ENCODE results near the gene KCNK4.
"Not testable (repeated sequence)": the region's sequence is repeated elsewhere in the genome, so short reads cannot be mapped to it uniquely, and the experiment has no call there.

Gene KCNK4

DNA sequence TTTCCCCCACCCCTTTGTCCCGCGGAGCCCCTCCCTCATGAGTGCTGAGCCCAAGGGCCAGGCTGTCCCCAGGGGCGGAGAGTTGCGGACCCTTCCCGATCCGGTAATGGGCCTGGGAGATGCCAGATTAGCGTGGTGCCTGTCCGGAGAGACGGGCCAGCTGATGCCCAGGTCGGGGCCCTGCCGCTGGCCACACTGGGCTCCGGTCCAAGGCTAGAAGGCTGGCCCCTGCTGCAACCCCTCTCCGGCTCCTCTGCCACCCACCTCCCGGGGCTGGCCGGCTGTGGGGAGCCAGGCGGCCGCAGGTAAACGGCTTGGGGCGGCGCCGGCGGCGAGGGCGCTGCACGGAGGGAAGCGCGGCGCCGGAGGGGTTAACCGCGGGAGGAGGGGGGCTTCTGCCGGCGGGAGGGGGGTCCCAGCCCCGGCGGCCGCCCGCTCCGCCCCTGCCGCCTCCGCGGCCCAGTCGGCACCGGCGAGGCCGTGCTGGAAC, at the start of gene KCNK4:
KCNK4 (plus strand) TSS at position 41 of the 490 bp plus-strand sequence. CDS start 1,717 bp downstream, outside the sequence.
- DNase-seq: no peak

DNA sequence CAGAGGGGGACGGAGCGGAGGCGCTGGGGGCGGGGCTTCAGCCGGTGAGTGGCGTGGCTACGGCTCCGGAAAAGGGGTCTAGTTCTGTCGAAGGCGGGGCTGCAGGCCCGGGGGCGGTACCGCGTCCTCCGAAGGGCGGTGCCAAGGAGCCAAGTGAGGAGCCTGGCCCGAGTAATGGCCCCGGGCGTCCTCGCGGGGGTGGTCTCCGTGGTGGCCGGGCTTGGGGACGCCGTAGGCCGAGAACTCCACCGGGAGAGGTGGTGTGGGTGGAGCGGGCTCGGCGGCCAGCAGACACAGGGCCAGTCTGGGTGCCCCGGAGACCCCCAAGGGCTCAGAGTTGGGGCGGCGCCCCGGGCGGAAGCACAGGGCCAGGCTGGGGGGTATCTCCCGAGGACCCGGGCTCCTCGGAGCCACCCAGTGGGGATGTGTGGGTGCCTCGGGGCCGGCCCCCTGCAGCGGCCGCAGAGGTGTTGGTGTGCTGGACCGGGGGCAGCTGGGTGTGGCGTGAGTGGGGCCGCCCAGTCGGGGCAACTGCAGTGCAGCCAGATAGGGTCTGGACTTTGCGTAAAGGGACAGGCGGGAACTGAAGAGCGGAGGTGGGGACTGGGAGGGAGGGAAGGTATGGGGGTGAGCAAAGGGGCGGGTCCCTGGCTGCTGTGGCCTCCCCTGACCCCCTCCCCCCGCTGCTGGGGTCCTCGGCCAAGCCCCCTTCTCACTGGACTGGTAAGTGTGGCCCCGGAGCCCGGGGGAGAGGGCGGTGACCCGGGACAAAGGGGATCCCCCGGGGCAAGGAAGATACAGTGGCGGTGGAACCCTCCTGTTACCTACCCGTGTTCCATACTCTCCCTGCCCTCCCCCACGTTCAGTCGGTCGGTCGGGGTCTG, 49.4 kb upstream of the KCNK4 start:
- peak; percentile 71 for DNase-seq

DNA sequence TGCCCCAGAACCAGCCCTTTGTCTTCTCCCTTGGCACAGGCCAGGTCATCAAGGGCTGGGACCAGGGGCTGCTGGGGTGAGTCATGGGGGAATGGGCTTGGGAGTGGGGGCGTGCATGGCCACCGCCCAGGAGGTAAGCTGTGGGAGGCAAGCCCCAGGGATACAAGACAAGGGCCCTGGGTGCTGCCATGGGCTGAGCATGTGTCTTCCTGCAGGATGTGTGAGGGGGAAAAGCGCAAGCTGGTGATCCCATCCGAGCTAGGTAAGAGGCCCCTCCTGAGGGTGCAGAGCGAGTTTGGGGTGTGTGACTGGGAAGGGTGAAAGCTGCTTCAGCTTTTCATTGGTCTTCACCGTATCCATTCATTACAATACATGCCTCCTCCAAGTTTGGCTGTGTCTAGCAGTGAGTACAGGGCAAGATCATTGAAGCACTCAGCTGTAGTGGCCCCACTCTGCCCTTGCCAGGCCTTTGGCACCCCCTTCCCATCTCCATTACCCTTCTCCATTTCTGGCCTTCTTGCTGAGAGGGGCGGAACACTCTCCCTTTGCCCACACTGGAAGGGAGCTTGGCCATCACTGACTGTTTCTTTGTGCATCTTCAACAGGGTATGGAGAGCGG, 47.8 kb upstream of the KCNK4 start:
- no peak for DNase-seq

DNA sequence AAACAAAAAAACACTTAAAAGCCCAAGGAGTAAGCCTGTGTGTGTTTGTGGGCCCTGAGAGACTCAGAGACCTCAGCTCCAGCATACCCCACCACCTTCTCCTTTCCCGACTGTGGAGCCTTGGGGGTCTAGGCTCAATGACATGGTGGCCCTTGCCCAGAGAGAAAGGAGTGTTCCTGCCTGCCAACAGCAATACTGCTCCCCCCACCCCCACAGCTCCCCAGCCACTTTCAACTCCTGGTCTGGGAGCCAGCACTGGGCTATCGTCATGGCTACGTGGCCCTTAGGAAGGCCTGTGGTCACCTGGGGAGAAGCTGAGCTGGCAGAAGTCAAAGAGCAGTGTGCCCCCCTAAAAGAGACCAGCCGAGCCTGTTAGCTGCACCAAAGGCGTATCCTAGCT, 47.0 kb upstream of the KCNK4 start:
- DNase-seq: no peak

DNA sequence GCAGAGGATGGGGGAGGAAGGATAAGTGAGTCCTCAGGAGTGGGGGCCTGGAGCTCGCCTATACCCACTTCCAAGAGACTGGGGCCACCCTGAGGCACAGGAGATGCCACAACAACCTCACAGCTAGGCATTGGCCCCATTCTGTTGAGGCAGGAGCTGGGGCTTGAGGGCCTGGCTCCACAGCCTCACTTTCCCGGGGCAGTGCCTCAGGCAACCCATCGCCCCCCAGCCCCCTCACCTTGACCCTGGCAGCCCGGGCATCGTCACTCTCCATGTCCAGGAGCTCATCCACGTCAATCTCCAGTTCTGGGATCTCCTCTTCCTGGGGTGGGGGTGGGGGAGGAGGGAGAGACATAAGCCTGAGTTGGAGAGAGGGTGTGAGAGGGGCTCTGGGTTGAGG, 46.1 kb upstream of the KCNK4 start:
- no peak for DNase-seq

DNA sequence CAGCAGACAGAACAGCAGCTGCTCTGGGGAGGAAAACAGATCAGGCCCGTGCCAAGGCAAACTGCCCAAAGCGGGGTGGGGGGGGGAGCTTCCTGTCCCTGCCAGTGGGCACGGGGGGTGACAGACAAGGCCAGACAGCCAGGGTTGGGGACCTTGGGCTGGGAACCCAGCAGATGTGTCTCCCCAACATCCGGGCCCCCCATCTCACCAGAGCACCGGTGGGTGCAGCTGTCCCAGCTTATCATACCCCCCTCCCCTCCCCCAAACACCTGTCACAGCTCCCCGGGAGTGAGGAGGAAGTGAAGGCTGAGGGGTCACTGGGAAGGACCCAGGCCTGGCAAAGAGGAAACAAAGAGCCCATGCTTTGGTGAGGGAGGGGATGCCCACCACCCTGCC, 45.7 kb upstream of the KCNK4 start:
- DNase-seq: peak; percentile 77

DNA sequence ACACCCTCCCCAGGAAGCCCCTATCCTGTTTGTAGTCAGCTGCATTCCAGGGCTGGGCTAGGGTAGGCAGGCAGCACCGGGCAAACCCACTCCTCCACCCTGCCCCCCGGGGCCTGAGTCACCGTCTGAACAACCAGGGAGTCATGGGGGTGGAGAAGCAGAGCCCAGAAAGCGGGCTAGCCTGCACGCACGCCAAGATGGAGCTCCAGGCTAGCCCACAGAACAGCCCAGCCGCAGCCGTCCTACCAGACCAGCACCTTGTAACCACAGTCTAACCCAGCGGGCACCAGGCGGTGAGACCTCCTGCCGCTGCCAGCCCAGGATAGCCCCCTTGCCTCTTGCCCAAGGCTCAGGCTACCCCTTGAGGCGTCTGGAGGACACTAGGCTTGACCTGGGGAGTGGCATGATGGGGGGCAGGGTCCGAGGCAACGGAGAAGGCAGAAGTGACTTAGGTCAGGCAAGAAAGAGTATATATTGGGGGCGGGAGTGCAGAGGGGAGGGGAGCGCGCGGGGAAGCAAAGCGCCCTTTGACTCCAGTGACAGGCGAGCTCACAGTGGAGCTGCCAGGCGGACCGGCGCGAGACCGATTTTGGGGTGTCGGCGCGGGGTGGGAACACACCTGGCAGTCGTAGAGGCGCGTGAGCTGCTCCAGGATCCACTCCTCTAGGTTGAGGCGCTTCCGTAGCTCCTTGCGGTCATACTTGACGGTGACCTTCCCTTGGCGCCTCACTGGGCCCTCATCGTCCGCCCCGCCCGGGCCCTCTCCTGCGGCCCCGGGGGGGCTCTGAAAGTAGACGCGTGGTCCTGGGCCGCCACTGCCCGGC, 45.1 kb upstream of the KCNK4 start:
- DNase-seq: peak; percentile 86

DNA sequence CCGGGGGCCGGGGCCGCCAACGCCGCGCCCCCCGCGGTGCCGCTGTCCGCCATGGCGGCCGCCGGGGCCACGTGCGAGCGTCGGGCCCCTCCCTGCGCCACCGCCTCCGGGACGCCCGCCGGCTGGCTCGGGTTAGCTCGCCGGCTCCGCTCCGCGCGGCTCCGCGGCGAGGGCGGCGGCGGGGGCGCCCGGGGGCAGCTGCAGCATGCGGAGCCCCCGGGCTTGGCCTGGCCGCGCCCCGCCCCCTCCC, 44.6 kb upstream of the KCNK4 start:
- DNase-seq: not testable (repeated sequence)

DNA sequence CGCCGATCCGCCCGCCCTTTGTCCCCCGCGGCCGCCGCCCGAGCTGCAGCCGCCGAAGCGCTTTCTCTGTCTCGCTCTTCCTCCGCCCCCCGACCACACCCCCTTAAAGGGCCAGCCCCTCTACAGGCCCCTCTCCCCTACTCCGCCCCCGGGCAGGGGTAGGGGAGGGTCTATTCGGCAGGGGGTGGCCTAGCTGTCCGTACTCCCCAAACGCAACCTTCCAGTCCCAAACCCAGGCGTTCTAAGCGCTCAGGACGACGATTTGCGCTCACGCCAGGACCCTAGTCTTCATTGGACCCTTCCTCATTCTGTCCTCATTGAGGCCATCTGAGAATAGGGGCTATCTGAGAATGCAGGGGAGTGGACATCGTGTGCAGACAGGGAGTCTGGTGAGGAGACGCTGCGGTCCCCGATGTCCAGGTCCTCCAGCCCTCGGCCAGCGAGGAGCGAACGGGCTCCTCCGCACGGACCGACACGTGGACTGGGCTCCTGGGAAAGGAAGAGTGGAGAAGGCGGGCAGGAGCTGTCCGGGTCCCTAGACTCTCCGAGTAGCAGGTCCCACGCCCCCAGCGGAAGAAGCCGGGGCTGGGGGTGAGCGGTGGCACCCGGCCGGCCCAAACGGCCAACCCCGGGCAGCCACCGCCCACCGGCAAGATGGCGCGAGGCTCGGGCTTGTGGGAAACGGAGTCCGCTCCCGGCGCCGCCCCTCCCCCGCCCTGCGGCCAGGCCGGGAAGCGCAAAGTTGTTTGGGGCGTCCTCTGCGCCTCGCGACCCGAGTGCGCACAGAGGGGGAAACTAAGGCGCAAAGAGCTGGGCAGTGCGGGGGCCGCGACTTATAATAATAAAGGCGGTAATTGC, 44.0 kb upstream of the KCNK4 start, which contains the start of gene PPP1R14B:
PPP1R14B (minus strand) TSS at position 73 of the 858 bp plus-strand sequence. CDS start 270 bp downstream, outside the sequence.
- DNase-seq: peak; percentile 96

DNA sequence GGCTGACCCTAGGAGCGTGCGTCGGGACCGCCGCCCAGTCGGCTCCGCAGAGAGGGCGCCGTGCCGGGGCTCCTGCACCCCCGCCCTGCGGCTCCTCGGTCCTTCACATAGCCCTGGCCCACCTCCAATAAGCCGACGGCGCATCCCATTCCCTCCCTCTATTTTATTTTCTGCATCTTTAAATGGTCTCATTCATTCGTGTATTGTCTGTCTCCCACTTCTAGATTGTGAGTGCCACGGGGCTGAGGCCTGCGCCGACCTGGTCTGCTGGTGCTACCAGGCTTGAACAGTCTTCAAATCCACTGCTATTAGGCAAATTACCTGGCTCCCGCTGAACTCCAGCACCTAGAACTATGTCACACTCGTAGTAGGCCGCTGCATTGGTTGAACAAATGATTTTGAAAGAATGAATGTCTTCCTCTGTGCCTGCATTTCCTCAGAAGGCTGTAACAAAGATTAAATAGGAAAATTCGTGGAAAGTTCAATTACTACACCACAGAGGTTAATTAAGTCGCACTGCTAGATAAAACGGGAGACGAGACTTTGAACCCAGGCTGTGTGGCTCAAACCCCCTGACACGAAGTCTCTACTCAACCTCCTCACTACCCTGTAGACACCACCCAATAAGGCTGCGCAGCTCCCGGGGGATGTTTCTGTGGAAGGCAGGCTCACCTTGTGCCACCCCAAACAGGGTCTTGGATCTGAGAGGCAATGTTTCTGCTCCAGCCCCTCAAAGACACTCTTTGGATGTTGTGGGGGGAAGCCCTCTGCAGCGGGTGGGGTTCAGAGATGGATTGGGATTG, 43.2 kb upstream of the KCNK4 start:
- no peak for DNase-seq

DNA sequence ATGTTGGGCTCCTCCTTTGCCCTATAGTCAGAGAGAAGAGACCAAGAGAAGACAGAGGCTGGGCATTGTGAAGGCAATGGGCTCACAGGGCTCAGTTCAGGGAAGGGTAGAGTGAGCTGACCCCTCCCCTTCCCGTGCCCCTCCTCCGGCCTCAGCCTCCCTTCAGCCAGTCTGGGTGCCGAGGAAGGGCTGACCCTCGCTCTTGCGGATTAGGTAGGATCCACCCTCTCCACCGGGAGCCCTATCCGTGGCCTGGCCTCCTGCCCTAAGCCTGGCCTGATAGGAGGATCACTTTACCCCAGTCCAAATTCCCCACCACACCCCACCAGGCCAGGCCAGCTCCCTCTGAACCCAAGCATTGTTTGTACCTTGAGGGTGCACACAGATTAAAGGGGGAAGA, 42.5 kb upstream of the KCNK4 start:
- no peak for DNase-seq

DNA sequence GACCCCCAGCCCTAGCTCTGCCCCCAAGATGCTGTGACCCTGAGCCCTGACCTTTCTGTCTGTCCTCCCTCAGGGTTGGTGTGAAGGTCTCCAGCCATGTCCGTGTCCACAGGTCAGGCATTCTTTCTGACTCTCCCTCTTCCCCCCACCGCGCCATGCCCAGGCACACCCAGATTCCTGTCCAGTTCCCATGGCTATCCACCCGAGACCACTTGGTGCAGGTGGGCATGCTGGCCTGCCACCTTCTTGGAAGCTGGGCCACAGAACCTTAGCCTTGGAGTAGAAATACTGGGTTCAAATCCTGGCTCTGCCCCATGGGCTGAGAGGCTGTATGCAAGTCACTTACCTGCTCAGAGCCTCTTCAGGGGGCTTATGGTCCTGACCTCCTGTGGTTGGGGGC, 42.1 kb upstream of the KCNK4 start:
- no peak for DNase-seq

DNA sequence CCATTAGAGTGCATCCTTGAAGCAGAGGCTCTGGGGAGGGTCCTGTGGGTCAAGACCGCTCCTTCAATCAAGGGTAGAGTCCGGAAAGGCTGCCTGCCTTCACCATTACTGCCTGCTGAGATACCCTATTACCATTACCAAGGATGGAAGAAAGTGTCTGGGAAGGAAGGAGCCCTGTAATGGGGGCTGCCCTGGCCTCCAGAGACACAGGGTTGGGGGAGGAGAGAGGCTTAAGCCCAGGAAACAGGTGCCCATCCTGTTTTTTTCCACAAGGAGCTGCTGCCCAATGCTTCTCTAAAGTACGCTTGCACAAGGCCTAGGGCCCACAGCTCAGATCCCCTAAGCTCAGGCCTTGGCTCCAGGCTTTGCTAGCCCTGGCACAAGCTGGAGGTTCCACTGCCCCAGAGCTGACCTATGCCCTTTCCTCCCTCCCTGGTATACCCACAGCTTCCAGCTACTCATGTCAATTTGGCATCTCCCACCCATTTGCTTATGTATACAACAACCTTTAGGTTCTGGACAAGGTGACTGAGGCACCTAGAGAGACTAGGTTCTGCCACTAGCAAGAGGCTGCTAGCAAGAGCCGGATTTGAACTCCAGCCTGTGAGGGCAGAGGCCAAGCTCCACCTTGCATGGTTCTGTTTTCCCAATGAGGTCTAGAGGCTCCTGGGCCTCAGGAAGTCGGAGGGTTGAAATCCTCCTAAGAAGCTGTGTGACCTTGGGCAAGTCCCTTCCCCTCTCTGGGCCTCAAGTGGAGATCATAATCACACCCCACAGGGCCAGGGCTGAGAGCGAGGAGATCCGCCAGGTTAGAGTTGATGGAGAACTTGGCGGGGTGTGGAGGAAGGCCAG, 41.3 kb upstream of the KCNK4 start:
- no peak for DNase-seq

DNA sequence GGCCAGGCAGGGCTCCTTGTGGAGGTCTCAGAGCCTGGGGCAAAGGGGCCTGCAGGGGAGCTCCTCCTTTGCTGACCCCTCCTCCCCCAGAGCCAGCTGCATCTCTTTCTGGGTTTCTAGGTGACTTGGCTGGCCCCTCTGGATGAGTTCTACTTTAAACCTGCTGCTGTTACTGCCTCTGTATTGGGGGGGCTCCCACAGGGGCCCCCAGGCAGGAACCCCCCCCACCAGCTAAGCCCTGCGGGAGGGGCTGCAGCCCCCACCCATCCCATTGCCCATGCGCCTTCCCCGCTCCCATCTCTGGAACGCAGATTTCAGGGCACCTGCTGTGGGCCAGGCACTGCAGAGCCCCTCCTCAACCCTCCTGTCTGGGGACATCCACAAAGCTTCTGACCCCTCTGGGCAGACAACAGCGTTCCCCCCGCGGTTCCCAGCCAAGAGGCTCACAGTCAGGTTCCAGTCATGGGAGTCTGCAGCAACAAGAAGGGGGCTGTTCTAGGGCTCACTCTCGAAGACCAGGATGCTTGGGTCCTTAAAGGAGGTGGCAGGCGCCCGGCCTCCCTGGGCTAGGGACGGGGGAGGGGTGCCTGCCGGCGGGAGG, 40.6 kb upstream of the KCNK4 start:
- peak; percentile 83 for DNase-seq

DNA sequence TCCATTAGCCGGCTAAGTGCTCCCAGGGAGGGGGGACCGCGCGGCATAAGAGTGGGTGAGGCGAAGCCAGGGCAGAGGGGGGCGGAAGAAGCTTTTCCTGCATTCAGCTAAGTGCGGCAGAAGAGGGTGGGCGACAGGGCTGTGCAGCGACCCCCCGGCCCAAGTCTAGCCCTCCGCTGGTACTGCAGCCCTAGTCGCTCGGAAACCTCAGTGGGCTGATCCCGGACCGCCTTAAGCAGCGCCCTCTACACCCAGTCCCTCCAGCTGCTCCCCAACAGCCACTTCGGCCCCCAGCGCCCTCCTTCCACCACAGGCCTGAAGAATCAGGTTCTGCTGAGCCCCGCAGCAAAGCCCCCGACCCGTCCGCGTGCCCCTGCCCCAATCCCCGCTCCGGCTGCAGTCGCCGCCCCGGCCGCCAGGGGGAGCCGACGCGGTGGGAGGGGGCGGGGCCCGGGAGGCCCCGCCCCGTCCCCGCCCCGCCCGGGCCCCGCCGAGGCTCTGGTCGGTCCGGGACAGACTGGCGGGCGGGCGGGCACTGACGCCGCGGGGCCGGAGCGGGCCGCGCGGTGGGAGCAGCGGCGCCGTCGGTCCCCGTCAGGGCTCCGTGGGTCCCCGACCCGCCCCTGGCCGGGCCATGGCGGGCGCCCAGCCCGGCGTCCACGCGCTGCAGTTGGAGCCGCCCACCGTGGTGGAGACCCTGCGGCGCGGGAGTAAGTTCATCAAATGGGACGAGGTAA, 39.9 kb upstream of the KCNK4 start, which contains the start of gene PLCB3:
PLCB3 (plus strand) TSS at position 515 of the 737 bp plus-strand sequence; CDS start at position 635, 120 bp downstream.
- peak; percentile 77 for DNase-seq

DNA sequence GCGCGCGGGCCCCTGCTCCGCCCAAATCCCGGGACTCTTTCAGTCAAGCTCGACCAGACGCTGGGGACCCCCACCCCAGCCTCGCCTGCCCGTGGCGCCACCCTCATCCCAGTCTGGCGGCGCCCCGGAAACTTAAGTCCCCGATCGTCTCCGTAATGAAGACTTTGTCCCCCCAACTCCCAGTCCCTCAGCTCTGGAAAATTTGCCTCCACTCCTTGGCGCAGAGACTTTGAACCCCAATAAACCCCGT, 39.4 kb upstream of the KCNK4 start:
- DNase-seq: no peak

DNA sequence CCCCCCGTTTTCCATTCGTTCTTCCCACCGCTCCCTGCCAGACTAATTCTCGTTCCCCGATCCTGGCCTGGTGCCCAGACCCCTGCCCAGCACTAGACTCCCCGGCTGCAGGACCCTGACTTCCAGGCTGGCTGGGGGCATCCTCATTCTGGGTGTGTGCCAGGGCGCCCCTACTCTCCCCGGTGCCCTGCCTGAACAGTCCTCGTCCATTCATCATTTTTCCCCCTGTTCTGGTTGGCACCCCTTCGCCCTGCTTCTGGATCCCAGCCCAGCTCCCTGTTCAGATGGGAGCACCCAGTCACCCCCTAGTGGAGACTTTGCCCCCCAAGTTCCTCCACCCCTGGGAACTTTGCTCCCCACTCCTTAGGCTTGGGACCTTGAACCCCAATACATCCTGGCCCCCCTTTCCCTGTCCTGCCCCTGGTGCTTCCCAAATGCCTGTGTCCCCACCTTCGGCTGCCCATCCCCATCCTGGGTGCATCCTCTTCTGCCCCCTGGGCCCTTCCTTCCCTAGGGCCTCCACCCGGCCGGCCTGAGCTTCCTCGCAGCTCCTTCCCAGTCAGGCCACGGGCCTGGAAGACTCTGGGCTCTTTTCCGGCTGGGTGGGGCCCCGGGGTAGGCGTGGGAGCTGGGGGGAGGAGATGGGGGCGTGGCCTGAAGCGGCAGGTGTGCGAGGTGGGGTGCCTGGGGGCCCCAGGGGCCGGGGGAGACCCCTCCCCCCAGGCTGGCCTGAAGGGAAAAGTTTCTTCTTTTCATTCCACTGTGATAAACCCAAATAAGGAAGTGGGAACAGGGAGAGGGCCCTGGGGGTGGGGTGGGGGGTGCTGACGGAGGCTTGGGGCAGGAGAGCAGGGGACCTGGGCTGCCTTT, 38.9 kb upstream of the KCNK4 start:
- DNase-seq: peak; percentile 74

DNA sequence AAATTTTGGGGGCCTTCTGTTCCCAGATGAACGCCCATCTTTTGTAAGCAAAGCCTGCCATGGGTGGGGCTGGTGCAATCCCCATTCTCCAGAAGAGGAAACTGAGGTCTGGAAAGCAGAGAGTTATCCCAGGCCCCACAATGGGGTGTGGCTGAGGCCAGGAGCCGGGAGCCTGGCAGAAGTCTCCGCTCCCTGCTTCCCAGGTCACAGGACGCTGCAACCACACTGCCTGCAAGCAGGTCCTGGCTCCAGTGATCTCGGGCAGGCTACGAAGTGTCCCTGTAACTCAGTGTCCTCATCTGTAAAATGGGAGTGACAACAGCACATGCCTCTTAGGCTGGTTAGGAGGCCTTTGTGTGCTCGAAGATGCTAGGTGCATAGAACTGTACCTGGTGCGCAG, 38.1 kb upstream of the KCNK4 start:
- no peak for DNase-seq

DNA sequence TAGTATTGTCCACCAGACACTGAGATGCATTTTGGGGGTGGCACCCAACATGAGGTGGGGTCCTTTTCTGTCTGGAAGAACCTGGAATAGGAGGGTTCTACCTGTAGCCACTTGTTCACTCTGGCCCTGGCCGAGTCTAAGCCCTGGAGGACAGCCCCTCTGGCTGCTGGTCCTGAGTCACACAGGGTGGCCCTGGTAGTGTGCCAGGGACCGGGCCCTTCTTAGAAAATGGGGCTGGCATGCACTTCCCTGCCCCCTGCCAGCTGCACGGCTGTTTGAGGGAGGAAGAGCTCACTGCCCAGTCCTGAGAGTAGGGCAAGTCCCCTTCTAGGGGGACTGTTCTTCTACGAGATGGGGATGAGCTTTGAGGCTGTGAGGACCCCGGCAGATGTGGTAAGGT, 37.6 kb upstream of the KCNK4 start:
- no peak for DNase-seq

All from NCI-H69 (cell line).